HepG2 (cell line): ENCODE results near the gene CEMP1. TPM values are rescaled to one million over a fixed set of nuclear protein-coding genes. Genes with fewer than 3 reads are reported as not detected.
"Not testable (repeated sequence)": the region's sequence is repeated elsewhere in the genome, so short reads cannot be mapped to it uniquely, and the experiment has no call there.

Source experiments
- ATAC-seq: fragments of 200-7000 bp; cut with Tn5 transposase; 3 replicates; pipeline ENCODE4 v1.9.1; 2020; ENCODE audit warnings: mild to moderate bottlenecking, moderate library complexity
- BruUV-seq: library from RNA; stranded (reverse); fragments of 400-500 nt; replicated peaks from 2 replicates; lab custom pipeline; 2021; lab: Mats Ljungman, UMichigan
- CTCF ChIA-PET: fragments of 300-600 bp; formaldehyde crosslinking; extraction: SDS; loops from one replicate; lab custom pipeline; 2021; ENCODE audit warnings: low total read pairs, inconsistent platforms, low intra/inter-chr PET ratio; lab: Yijun Ruan, JAX
- POLR2A ChIA-PET: fragments of 350-600 bp; sonication (Branson Sonifier 250); formaldehyde crosslinking; loops from one replicate; lab custom pipeline; 2020; ENCODE audit warnings: antibody characterized with exemption, inconsistent platforms; lab: Yijun Ruan, JAX
- DNase-seq: peaks from one replicate; pipeline ENCODE4 v3.0.0-alpha.2; 2015; ENCODE audit warnings: low spot score
- FAIRE-seq: peaks from 3 replicates; lab custom pipeline; 2011; peaks lifted over from hg19 to GRCh38; lab: Jason Lieb, UNC
- H2AFZ ChIP-seq: one replicate; pipeline ENCODE4 v1.6.1; 2011; ENCODE audit warnings: low read length, inconsistent platforms
- H3K27ac ChIP-seq: fragments of 300-600 bp; 3 replicates; pipeline ENCODE4 v1.8.0; 2011; ENCODE audit warnings: mixed run types, mild to moderate bottlenecking, mixed read lengths, low read length, inconsistent platforms; ENCODE audit not compliant: insufficient read depth; ENCODE audit errors: extremely low read length
- H3K27me3 ChIP-seq, 2 experiments: fragments of 200-600 bp in 1 of 2; 2 replicates in 1 of 2; 3 replicates in 1 of 2; pipeline versions ENCODE4 v1.6.0 to v1.8.0; 2011; ENCODE audit warnings: low read length in 2 of 2, mild to moderate bottlenecking in 2 of 2, moderate library complexity in 2 of 2, inconsistent platforms in 1 of 2; ENCODE audit not compliant: insufficient read depth in 2 of 2, control insufficient read depth in 1 of 2
- H3K36me3 ChIP-seq, 2 experiments: fragments of 200-600 bp in 1 of 2; replicated peaks in 1 of 2; 2 replicates in 1 of 2; 3 replicates in 1 of 2; pipeline versions ENCODE4 v1.5.1 to v1.8.0; 2011; ENCODE audit warnings: low read length in 2 of 2, inconsistent platforms in 1 of 2; ENCODE audit not compliant: insufficient read depth in 2 of 2, control insufficient read depth in 1 of 2
- H3K4me1 ChIP-seq: 2 replicates; pipeline ENCODE4 v1.5.1; 2012; ENCODE audit warnings: low read length, inconsistent platforms; ENCODE audit not compliant: insufficient read depth
- H3K4me2 ChIP-seq: 2 replicates; pipeline ENCODE4 v1.6.0; 2011; ENCODE audit warnings: low read depth, low read length, inconsistent platforms
- H3K4me3 ChIP-seq, 3 experiments: fragments of 200-600 bp in 1 of 3; sonication (generic), shearing (Covaris generic) in 1 of 3; replicated peaks in 1 of 3; 2 replicates each; pipeline ENCODE4 v1.5.1; 2011 to 2016; ENCODE audit warnings: low read length in 3 of 3, inconsistent platforms in 2 of 3, low read depth in 2 of 3, mild to moderate bottlenecking in 2 of 3, control low read depth in 1 of 3, mixed read lengths in 1 of 3; ENCODE audit not compliant: insufficient read depth in 1 of 3
- H3K79me2 ChIP-seq: one replicate; pipeline ENCODE4 v1.6.1; 2011; ENCODE audit warnings: low read length, inconsistent platforms; ENCODE audit not compliant: insufficient read depth
- H3K9ac ChIP-seq: 2 replicates; pipeline ENCODE4 v1.6.0; 2011; ENCODE audit warnings: mild to moderate bottlenecking, low read depth, low read length, inconsistent platforms; ENCODE audit not compliant: insufficient read depth
- H3K9me3 ChIP-seq: 2 replicates; pipeline ENCODE4 v1.5.1; 2012; ENCODE audit warnings: mild to moderate bottlenecking, low read length
- H4K20me1 ChIP-seq: 2 replicates; pipeline ENCODE4 v1.6.0; 2011; ENCODE audit warnings: inconsistent platforms, mild to moderate bottlenecking, low read length, moderate library complexity; ENCODE audit not compliant: insufficient read depth
- FOSL1 ChIP-seq: sonication (generic); formaldehyde crosslinking; IDR thresholded peaks from 2 replicates; pipeline ENCODE4 v1.9.0; 2021; ENCODE audit warnings: missing genetic modification reagents, borderline replicate concordance
- KDM6A ChIP-seq: IDR thresholded peaks from 2 replicates; pipeline ENCODE4 v1.6.1; 2016; ENCODE audit warnings: low read depth
- SOX13 ChIP-seq, 3 experiments: fragments of 450-650 bp in 1 of 3; sonication (generic) in 1 of 3; formaldehyde crosslinking in 1 of 3; IDR thresholded peaks in 2 of 3; conservative IDR thresholded peaks in 1 of 3; 2 replicates each; pipeline versions ENCODE4 v1.5.0 to v1.6.1; 2016 to 2020; ENCODE audit warnings: antibody characterized with exemption in 1 of 3, mild to moderate bottlenecking in 1 of 3, missing compliant biosample characterization in 1 of 3, missing genetic modification reagents in 1 of 3, moderate library complexity in 1 of 3
- STAG1 ChIP-seq: sonication (generic); formaldehyde crosslinking; IDR thresholded peaks from 2 replicates; pipeline ENCODE4 v1.4.0; 2020; ENCODE audit warnings: missing genetic modification reagents
- ZNF160 ChIP-seq: sonication (generic); formaldehyde crosslinking; IDR thresholded peaks from 2 replicates; pipeline ENCODE4 v1.8.0; 2022; ENCODE audit warnings: mild to moderate bottlenecking, inconsistent platforms, missing genetic modification reagents
- ZNF331 ChIP-seq: sonication (generic); formaldehyde crosslinking; IDR thresholded peaks from 2 replicates; pipeline ENCODE4 v1.4.0; 2020; ENCODE audit warnings: missing genetic modification reagents
- WGBS: methylation state at CpG from one replicate; pipeline ENCODE4 v1.1.6; 2017; ENCODE audit warnings: low lambda C conversion rate; 5-methylcytosine and 5-hydroxymethylcytosine counted together
- in situ Hi-C: cut with HindIII; loops from 2 replicates; pipeline ENCODE4 v1.10.0; 2017; ENCODE audit warnings: low pct_unique_long_range_greater_than_20kb; ENCODE audit not compliant: extremely low pct_ligation_motif_present
- intact Hi-C: fragments of 100-400 bp; cut with micrococcal nuclease; formaldehyde crosslinking; loops from one replicate; pipeline ENCODE4 v1.10.0; 2022; ENCODE audit not compliant: unreplicated experiment
- polyA plus RNA-seq, 8 experiments: library from polyadenylated mRNA; depleted of rRNA in 3 of 8; stranded (reverse) in 7 of 8; unstranded in 1 of 8; fragments of >200 nt; fragmentation: Illumina TruSeq in 4 of 8; extraction: Trizol in 4 of 8; gene quantifications; 2 replicates each; pipeline versions ENCODE4 v1.2.1 to v1.2.3, GENCODE V29; 2011 to 2016; ENCODE audit warnings: low read depth in 4 of 8, missing spikeins in 1 of 8, mixed read lengths in 1 of 8; ENCODE audit not compliant: insufficient read depth in 1 of 8
- total RNA-seq, 5 experiments: library from RNA; depleted of rRNA; stranded (reverse); fragments of >200 nt; fragmentation: Illumina TruSeq; extraction: Trizol; gene quantifications; 2 replicates each; pipeline ENCODE4 v1.2.3, GENCODE V29; 2016; ENCODE audit warnings: low read depth in 1 of 5
- TF ChIP-seq, protein P1 (sequence below): IDR thresholded peaks from 2 replicates; pipeline ENCODE4 v1.6.1; 2016; ENCODE audit warnings: mild to moderate bottlenecking
- TF ChIP-seq, protein P2 (sequence below): IDR thresholded peaks from 2 replicates; pipeline ENCODE4 v1.6.1; 2016

The CEMP1 gene
- total and polyA plus RNA-seq, 2 of the 13 experiments (the other 11 are each of a cell fraction or from before 2014, with no cell fraction given), result not detected

DNA sequence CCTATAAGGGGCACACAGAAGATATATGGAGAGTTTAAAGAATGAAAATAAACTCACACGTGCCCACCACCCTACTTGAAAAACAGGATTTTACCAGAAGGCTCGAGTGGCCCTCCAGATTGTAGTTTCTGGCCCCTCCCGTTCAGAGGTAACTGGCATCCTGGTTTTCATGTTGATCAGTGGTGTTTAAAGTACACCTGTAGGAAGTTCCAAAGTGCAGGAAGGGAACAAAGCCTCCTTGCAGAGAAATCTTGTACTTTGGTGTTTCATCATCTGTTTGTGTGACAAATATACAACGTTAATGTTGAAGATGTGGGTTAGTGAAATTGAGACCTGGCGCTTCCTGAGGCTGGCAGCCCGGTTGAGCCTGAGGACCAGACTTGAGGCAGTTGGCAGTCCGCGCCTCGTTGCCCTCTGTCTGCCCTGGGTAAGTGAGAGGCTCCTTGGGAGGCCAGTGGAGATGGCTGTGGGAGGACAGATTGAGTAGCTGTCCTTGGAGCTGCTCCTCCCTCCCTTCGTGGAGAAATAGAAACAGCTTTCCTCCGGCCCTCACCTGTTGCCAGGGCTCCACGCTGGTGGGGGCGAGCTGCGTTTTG is 19.2 kb upstream of the CEMP1 start:
- H3K27me3 ChIP-seq, H4K20me1 ChIP-seq, BruUV-seq, CTCF ChIA-PET, H2AFZ ChIP-seq, POLR2A ChIA-PET, H3K4me3 ChIP-seq, H3K9ac ChIP-seq, in situ Hi-C loops, intact Hi-C loops, H3K36me3 ChIP-seq, H3K4me2 ChIP-seq, DNase-seq, H3K9me3 ChIP-seq, H3K27ac ChIP-seq: not testable (repeated sequence)
- FAIRE-seq (peak; percentile 83), ATAC-seq (peak; percentile 45)
- Histone ChIP-seq H3K79me2 (peaks cover 18% of the 10 kb centered on the region), H3K4me1 (peaks cover 14% of the 10 kb centered on the region)
- 10% methylated on average over 1 of the region's 14 CpGs for WGBS

DNA sequence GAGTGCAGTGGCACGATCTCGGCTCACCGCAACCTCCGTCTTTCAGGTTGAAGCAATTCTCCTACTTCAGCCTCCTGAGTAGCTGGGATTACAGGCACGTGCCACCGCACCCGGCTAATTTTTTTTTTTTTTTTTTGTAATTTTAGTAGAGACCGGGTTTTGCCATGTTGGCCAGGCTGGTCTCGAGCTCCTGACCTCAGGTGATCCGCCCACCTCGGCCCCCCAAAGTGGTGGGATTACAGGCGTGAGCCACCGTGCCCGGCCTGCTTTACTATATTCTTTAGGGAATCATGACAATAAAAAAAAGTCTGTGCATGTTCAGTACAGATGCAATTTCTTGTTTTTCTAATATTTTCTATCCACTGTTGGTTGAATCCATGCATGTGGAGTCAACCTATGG is 12.6 kb upstream of the CEMP1 start:
- H3K4me3 ChIP-seq, FAIRE-seq, H3K9ac ChIP-seq, H3K36me3 ChIP-seq, H2AFZ ChIP-seq, H3K4me2 ChIP-seq, CTCF ChIA-PET, BruUV-seq, H4K20me1 ChIP-seq, in situ Hi-C loops, intact Hi-C loops, H3K9me3 ChIP-seq, H3K27me3 ChIP-seq, H3K27ac ChIP-seq, ATAC-seq, POLR2A ChIA-PET, DNase-seq: not testable (repeated sequence)
- 94% methylated on average over 14 of the region's 14 CpGs for WGBS
- peaks cover 50% of the 10 kb centered on the region for H3K79me2 ChIP-seq
- peaks cover 56% of the 10 kb centered on the region for H3K4me1 ChIP-seq

DNA sequence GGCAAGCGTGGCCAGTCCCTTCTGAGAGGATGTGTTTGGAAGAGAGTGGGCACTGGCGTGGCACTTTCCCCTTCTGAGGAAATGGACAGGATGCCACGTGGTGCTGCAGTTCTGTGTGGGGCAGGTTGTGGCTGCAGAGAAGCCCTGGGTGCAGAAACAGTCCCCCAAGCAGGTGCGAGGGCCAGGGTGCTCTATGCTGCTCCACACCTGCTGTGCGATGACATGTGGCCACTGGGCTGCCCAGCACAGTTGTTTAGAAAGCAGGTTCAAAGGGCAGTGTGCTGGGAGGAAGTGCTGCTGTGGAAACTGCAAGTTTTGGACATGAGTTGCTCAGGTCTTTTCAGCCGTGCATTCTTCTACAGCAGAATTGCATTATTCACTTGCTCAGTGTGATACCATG is 10.2 kb upstream of the CEMP1 start:
- H3K9me3 ChIP-seq; H3K36me3 ChIP-seq; in situ Hi-C loops; H3K27me3 ChIP-seq; H2AFZ ChIP-seq; H3K9ac ChIP-seq; BruUV-seq; CTCF ChIA-PET; intact Hi-C loops; H4K20me1 ChIP-seq; TF ChIP-seq SOX13 (IDR thresholded peaks at IDR 0.05): not testable (repeated sequence)
- peak; percentile 78 for ATAC-seq
- Histone ChIP-seq H3K27ac (peak overlapping the region; percentile 63), H3K4me1 (peaks cover 60% of the 10 kb centered on the region), H3K79me2 (peaks cover 51% of the 10 kb centered on the region), H3K4me2 (peak overlapping the region; percentile 61), H3K4me3 (peak overlapping the region in 1 of 3 experiments; percentile 40; a peak in 2 of 6 replicates)
- POLR2A ChIA-PET, result interaction anchor here (1.2 kb wide), 1 partner anchor 11 kb away, joined by 5 read pairs; no protein-coding TSS in a partner anchor
- DNase-seq, result peak; percentile 71
- peak; percentile 96 for FAIRE-seq
- WGBS, result 21% methylated on average over 6 of the region's 6 CpGs
- peak; percentile 65; the same call in 1 of the 2 replicates for TF ChIP-seq ZNF331 (CRISPR knock-in tag)
- peak in 1 of 2 experiments; percentile 49; a peak in 1 of 4 replicates for TF ChIP-seq SOX13 (CRISPR knock-in tag; conservative IDR thresholded peaks at IDR 0.05 in 1 of 2, IDR thresholded peaks at IDR 0.05 in 1 of 2)
- TF ChIP-seq, protein P1, sequence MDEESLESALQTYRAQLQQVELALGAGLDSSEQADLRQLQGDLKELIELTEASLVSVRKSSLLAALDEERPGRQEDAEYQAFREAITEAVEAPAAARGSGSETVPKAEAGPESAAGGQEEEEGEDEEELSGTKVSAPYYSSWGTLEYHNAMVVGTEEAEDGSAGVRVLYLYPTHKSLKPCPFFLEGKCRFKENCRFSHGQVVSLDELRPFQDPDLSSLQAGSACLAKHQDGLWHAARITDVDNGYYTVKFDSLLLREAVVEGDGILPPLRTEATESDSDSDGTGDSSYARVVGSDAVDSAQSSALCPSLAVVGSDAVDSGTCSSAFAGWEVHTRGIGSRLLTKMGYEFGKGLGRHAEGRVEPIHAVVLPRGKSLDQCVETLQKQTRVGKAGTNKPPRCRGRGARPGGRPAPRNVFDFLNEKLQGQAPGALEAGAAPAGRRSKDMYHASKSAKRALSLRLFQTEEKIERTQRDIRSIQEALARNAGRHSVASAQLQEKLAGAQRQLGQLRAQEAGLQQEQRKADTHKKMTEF (CRISPR knock-in tag), result peak; percentile 38; the same call in 1 of the 2 replicates
- TF ChIP-seq FOSL1 (CRISPR knock-in tag), result peak; percentile 18; the same call in 1 of the 2 replicates
- peak; percentile 19; the same call in 1 of the 2 replicates for TF ChIP-seq STAG1
- 0 out of 2 replicates have a peak, but pooled peaks have one; percentile 44 for TF ChIP-seq ZNF160
- TF ChIP-seq KDM6A (CRISPR knock-in tag), result peak; percentile 43; the same call in 1 of the 2 replicates
- TF ChIP-seq, protein P2, sequence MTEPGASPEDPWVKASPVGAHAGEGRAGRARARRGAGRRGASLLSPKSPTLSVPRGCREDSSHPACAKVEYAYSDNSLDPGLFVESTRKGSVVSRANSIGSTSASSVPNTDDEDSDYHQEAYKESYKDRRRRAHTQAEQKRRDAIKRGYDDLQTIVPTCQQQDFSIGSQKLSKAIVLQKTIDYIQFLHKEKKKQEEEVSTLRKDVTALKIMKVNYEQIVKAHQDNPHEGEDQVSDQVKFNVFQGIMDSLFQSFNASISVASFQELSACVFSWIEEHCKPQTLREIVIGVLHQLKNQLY (CRISPR knock-in tag), result peak; percentile 79; the same call in 1 of the 2 replicates
